Measurements from ENCODE around the gene ADGRG7.

ADGRG7 gene

GRCh38 chr3:100720426-100720825 lies 111.0 kb downstream of the ADGRG7 start:
- H3K27me3 ChIP-seq (ENCODE audit: control insufficient read depth, insufficient read depth, low read length), result no peaks in the 10 kb centered on the region
- H3K9me3 ChIP-seq (ENCODE audit: control insufficient read depth, low read length), result no peaks in the 10 kb centered on the region
- H2AFZ ChIP-seq, result no peak overlapping the region
- no peak overlapping the region for H3K27ac ChIP-seq
- H3K4me1 ChIP-seq, result no peaks in the 10 kb centered on the region
- TF ChIP-seq CTCF (IDR thresholded peaks at IDR 0.05), result no peak
- H3K4me2 ChIP-seq (ENCODE audit: low read length), result no peak overlapping the region
- no peak overlapping the region for H3K9ac ChIP-seq
- H3K79me2 ChIP-seq, result peaks cover 22% of the 10 kb centered on the region
- H3K36me3 ChIP-seq (ENCODE audit: control insufficient read depth, insufficient read depth, low read length), result no peaks in the 10 kb centered on the region
- H3K4me3 ChIP-seq (ENCODE audit: low read depth, low read length), result no peak overlapping the region

GRCh38 chr3:100725935-100726513 lies 116.6 kb downstream of the ADGRG7 start:
- H3K9me3 ChIP-seq (ENCODE audit: control insufficient read depth, low read length), result no peaks in the 10 kb centered on the region
- no peaks in the 10 kb centered on the region for H3K4me1 ChIP-seq
- H3K9ac ChIP-seq, result no peak overlapping the region
- H3K27ac ChIP-seq, result no peak overlapping the region
- no peak for TF ChIP-seq CTCF (IDR thresholded peaks at IDR 0.05)
- no peak overlapping the region for H3K4me2 ChIP-seq (ENCODE audit: low read length)
- no peaks in the 10 kb centered on the region for H3K36me3 ChIP-seq (ENCODE audit: control insufficient read depth, insufficient read depth, low read length)
- peaks cover 5% of the 10 kb centered on the region for H3K79me2 ChIP-seq
- H3K27me3 ChIP-seq (ENCODE audit: control insufficient read depth, insufficient read depth, low read length), result no peaks in the 10 kb centered on the region
- no peak overlapping the region for H2AFZ ChIP-seq
- no peak overlapping the region for H3K4me3 ChIP-seq (ENCODE audit: low read depth, low read length)

- Histone ChIP-seq H3K9me3 (ENCODE audit: control insufficient read depth, low read length) (no peaks in the 10 kb centered on the region), H3K9ac (no peak overlapping the region), H3K27ac (no peak overlapping the region), H3K4me3 (ENCODE audit: low read depth, low read length) (no peak overlapping the region), H3K79me2 (peaks cover under 1% of the 10 kb centered on the region), H3K4me2 (ENCODE audit: low read length) (no peak overlapping the region), H3K27me3 (ENCODE audit: control insufficient read depth, insufficient read depth, low read length) (no peaks in the 10 kb centered on the region), H3K4me1 (no peaks in the 10 kb centered on the region), H3K36me3 (ENCODE audit: control insufficient read depth, insufficient read depth, low read length) (no peaks in the 10 kb centered on the region), H2AFZ (no peak overlapping the region)
- no peak for TF ChIP-seq CTCF (IDR thresholded peaks at IDR 0.05)
Measured at GRCh38 chr3:100726706-100727105, 117.3 kb downstream of the ADGRG7 start.

GRCh38 chr3:100730524-100730923 lies 121.1 kb downstream of the ADGRG7 start:
- Histone ChIP-seq H3K4me3 (ENCODE audit: low read depth, low read length) (no peak overlapping the region), H3K79me2 (no peaks in the 10 kb centered on the region), H3K27me3 (ENCODE audit: control insufficient read depth, insufficient read depth, low read length) (no peaks in the 10 kb centered on the region), H3K27ac (no peak overlapping the region), H3K9ac (no peak overlapping the region), H3K36me3 (ENCODE audit: control insufficient read depth, insufficient read depth, low read length) (no peaks in the 10 kb centered on the region), H3K4me2 (ENCODE audit: low read length) (no peak overlapping the region), H3K4me1 (peaks cover 4% of the 10 kb centered on the region), H3K9me3 (ENCODE audit: control insufficient read depth, low read length) (no peaks in the 10 kb centered on the region), H2AFZ (no peak overlapping the region)
- TF ChIP-seq CTCF (IDR thresholded peaks at IDR 0.05), result no peak

- Histone ChIP-seq H3K9me3 (ENCODE audit: control insufficient read depth, low read length) (no peaks in the 10 kb centered on the region), H3K27ac (no peak overlapping the region), H3K79me2 (peaks cover under 1% of the 10 kb centered on the region), H3K27me3 (ENCODE audit: control insufficient read depth, insufficient read depth, low read length) (no peaks in the 10 kb centered on the region), H3K4me2 (ENCODE audit: low read length) (peak overlapping the region; percentile 25), H3K4me1 (peaks cover 4% of the 10 kb centered on the region), H2AFZ (no peak overlapping the region), H3K4me3 (ENCODE audit: low read depth, low read length) (no peak overlapping the region), H3K9ac (no peak overlapping the region), H3K36me3 (ENCODE audit: control insufficient read depth, insufficient read depth, low read length) (no peaks in the 10 kb centered on the region)
- no peak for TF ChIP-seq CTCF (IDR thresholded peaks at IDR 0.05)
Measured at GRCh38 chr3:100732435-100732834, 123.0 kb downstream of the ADGRG7 start.
